ENCODE data around the gene MRPL38.

Gene MRPL38

DNA sequence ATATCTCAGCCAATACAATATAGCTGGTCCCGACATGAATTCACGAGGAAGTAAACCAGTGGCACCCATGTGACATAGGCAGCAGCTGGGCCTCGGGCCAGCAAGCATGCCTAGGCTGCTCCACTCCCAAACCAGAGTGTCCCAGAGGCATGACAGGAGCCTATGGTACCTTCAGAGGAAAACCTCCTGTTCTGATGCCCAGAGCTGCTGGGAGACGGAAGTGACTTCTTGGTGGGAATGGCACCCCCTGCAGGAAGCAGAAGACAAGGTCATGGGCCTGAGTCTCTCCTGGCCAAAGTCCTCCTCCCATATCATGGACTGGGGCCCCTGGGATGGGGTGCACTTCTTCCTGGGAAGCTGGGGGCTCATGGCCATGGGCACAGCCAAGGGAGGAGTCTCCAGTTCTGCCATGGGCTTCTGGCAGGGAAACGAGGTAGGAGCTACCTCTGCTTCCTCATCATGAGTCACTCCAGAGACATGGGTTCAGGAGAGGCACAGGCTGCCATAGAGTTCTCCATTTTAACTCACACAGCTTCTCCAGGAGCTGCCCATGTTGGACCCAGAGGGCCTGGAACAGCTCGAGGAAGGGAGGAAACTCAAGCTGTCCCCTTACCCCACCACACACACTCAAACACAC, 22.7 kb upstream of the MRPL38 start:
- TF ChIP-seq, protein P1, sequence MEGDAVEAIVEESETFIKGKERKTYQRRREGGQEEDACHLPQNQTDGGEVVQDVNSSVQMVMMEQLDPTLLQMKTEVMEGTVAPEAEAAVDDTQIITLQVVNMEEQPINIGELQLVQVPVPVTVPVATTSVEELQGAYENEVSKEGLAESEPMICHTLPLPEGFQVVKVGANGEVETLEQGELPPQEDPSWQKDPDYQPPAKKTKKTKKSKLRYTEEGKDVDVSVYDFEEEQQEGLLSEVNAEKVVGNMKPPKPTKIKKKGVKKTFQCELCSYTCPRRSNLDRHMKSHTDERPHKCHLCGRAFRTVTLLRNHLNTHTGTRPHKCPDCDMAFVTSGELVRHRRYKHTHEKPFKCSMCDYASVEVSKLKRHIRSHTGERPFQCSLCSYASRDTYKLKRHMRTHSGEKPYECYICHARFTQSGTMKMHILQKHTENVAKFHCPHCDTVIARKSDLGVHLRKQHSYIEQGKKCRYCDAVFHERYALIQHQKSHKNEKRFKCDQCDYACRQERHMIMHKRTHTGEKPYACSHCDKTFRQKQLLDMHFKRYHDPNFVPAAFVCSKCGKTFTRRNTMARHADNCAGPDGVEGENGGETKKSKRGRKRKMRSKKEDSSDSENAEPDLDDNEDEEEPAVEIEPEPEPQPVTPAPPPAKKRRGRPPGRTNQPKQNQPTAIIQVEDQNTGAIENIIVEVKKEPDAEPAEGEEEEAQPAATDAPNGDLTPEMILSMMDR (IDR thresholded peaks at IDR 0.05; ENCODE audit: low read depth, low read length, missing control alignments): peak; percentile 22
- no peak overlapping the region for H3K4me3 ChIP-seq (replicated peaks; ENCODE audit: low read depth, low read length)
- no peak for DNase-seq (ENCODE audit: extremely low read depth, low read depth)

DNA sequence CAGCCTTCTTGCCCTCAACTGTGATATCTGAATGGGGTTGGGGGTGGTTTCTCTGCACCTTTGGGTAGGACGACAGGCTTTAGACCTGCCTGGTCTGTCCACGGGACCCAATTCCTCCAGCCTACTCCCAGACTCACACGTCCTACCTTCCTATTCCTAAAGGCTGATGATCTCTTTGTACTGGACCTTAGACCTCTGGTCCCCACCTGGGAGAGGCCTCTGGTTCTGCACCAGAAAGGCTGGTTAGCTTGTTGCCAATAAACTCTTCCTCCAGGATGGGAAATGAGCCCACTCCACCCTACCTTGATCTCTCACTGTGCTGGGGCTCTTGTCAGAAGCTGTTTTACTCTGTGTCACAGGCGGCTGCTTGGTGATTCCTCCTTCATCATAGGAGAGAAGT, 21.8 kb upstream of the MRPL38 start:
- no peak for DNase-seq (ENCODE audit: extremely low read depth, low read depth)
- TF ChIP-seq, protein P1 (IDR thresholded peaks at IDR 0.05; ENCODE audit: low read depth, low read length, missing control alignments): no peak

DNA sequence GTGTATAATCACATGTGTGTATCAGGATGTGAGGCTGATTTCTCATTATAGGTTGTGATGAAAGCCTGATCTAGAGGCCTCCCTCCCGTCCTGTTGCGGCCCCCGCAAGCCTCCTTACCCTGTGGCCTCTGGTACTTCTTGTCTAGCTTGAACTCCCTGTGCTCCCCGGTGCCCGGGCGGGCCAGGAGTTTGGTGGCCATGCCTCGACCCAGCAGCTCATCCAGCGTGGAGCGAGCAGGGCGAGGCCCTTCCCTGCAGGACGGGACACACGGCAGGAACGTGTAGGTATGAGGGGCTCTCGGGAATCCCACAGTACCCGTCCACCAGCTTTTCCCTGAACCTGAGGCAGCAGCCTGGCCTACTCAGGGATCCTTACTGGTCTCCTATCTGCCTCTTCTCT, 21.2 kb upstream of the MRPL38 start:
- H3K4me3 ChIP-seq (replicated peaks; ENCODE audit: low read depth, low read length): no peak overlapping the region
- DNase-seq (ENCODE audit: extremely low read depth, low read depth): no peak
- TF ChIP-seq, protein P1 (IDR thresholded peaks at IDR 0.05; ENCODE audit: low read depth, low read length, missing control alignments): no peak

More for the DNA sequence above, 21.8 kb upstream of the MRPL38 start:
- H3K4me3 ChIP-seq (replicated peaks; ENCODE audit: low read depth, low read length): no peak overlapping the region

DNA sequence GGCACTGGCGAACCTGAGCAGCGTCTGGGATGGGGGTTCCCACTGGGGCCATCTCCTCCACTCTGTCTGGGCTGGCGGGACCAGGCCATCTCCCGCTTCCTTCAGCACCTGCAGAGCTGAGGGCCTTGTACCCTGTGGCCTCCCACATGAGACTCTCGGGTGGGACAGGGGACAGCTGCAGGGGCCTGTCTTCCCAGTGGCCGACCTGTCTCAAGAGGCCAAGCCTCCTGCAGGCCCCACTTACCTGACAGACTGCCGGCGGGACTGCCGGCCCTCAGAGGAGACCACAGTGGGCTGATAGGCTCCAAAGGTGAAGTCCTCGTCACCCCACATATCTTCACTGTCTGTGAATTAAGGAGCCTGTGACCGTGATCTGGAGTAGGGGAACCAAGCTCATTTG, 20.4 kb upstream of the MRPL38 start:
- no peak for DNase-seq (ENCODE audit: extremely low read depth, low read depth)
- TF ChIP-seq, protein P1 (IDR thresholded peaks at IDR 0.05; ENCODE audit: low read depth, low read length, missing control alignments): no peak
- H3K4me3 ChIP-seq (replicated peaks; ENCODE audit: low read depth, low read length): no peak overlapping the region

DNA sequence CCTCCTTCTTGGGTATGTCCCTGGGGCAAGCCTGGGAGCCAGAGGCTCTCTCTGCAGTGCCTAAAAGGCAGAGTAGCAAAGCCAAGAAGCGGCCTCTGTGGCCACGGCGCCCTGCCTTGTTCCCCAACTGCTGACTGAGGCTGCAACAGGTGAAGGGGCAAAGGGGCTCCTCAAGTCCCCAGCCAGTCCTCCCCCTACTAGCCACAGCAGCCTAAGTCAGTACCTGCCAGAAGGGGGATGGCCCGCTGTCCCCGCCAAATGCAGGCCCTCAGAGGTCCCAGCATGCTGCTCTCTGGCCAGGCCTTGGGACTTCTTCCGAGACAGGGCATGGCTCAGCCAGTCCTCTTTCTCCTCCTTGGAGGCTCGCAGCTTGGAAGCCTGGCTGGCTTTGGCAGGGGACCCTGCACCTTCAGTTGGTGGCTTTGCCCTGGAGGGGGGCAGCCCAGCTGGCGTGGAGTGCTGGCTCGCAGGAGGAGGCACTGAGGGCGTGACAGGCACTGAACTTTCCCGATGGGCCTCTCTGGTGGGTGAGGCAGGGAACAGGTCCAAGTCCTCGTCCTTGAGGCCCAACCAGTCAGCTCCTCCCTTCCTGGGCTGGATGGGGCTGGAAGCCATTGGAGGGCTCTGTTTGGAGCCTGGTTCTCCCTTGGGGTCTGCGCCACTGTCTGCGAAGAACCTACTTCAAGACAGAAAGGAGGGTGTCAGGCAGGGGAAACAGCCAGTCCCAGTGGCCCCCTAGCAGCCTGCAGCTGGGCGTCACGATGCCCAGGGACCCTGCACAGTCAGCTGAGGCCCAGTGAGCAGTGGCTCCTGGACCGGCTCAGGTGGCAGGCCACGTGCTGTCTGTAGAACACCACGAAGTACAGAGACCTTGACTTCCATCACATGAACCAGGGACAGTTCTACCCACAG, 18.5 kb upstream of the MRPL38 start:
- DNase-seq (ENCODE audit: extremely low read depth, low read depth): no peak
- no peak overlapping the region for H3K4me3 ChIP-seq (replicated peaks; ENCODE audit: low read depth, low read length)
- TF ChIP-seq, protein P1 (IDR thresholded peaks at IDR 0.05; ENCODE audit: low read depth, low read length, missing control alignments): no peak

DNA sequence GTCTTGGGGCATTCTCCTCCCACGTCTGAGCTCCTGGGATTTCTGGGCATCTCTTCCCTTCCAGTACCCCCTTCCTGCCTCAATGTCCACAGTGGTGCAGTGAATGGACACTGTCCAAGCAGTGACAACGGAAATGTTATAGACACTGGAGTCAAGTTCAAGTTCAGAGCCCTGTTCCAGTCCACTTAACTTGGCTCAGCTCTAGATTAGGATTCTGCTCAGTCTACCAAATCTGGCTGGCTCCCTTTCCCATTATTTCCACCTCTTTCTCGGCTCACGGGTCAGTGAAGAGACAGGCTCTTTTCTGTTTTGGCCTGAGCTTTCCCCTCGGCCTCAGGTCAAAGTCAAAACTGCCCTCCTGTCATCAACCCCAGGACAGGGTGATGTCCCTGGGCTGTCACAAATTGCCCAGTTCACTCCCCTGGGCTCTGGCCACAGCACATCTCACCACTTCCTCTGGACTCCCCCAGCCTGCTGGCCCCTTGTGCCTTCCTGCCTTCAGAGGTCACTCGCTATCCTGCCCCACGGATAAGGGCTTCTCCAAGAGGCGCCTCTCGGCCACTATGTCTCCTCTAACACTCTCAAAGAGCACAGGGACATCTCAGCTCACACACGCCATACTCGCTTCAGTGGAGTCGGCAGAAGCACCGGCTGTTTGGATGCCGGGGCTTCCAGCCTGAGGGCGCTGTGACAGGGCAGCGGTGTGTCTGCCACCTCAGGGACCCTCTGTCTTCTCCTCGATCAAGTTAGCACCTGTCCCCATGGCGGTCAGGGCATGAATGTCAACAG, 17.7 kb upstream of the MRPL38 start:
- no peak overlapping the region for H3K4me3 ChIP-seq (replicated peaks; ENCODE audit: low read depth, low read length)
- TF ChIP-seq, protein P1 (IDR thresholded peaks at IDR 0.05; ENCODE audit: low read depth, low read length, missing control alignments): no peak
- DNase-seq (ENCODE audit: extremely low read depth, low read depth): no peak

Data from HFF-Myc (cell line).